Measurements from ENCODE around the gene FBXW2.
"Not testable (repeated sequence)": the region's sequence is repeated elsewhere in the genome, so short reads cannot be mapped to it uniquely, and the experiment has no call there.

Gene FBXW2

GRCh38 chr9:120777229-120777628 is 16.0 kb downstream of the FBXW2 start:
- DNase-seq = no peak

GRCh38 chr9:120776788-120777187 is 16.4 kb downstream of the FBXW2 start:
- no peak for DNase-seq

- DNase-seq = no peak
These were observed 17.4 kb downstream of the FBXW2 start for GRCh38 chr9:120775859-120776258.

- DNase-seq = no peak
These were observed 18.5 kb downstream of the FBXW2 start for GRCh38 chr9:120774719-120775118.

- DNase-seq = no peak
These were observed 20.0 kb downstream of the FBXW2 start for GRCh38 chr9:120773256-120773655.

- DNase-seq = no peak
These were observed 22.3 kb downstream of the FBXW2 start for GRCh38 chr9:120770931-120771330.

- DNase-seq = no peak
These were observed 24.3 kb downstream of the FBXW2 start for GRCh38 chr9:120768886-120769285.

GRCh38 chr9:120768247-120768646 is 25.0 kb downstream of the FBXW2 start:
- no peak for DNase-seq

- no peak for DNase-seq
These were observed 25.8 kb downstream of the FBXW2 start for GRCh38 chr9:120767451-120767850.

- DNase-seq = no peak
These were observed 27.2 kb downstream of the FBXW2 start for GRCh38 chr9:120765910-120766425.

- DNase-seq = no peak
These were observed 28.7 kb downstream of the FBXW2 start for GRCh38 chr9:120764476-120764875.

GRCh38 chr9:120761006-120761405 is 32.2 kb downstream of the FBXW2 start:
- DNase-seq = no peak

GRCh38 chr9:120759755-120760400 is 33.3 kb downstream of the FBXW2 start:
- no peak for DNase-seq

GRCh38 chr9:120758544-120758943 is 34.7 kb downstream of the FBXW2 start:
- no peak for DNase-seq

- DNase-seq = no peak
These were observed 35.9 kb downstream of the FBXW2 start for GRCh38 chr9:120757026-120757913.

GRCh38 chr9:120756531-120756930 is 36.7 kb downstream of the FBXW2 start:
- no peak for DNase-seq

GRCh38 chr9:120755810-120756434 is 37.3 kb downstream of the FBXW2 start:
- DNase-seq = peak; percentile 77 to 78

GRCh38 chr9:120755044-120755443 is 38.2 kb downstream of the FBXW2 start:
- DNase-seq = no peak

GRCh38 chr9:120750421-120750820 is 42.8 kb downstream of the FBXW2 start:
- no peak for DNase-seq

- DNase-seq = not testable (repeated sequence)
These were observed 46.9 kb downstream of the FBXW2 start for GRCh38 chr9:120746366-120746765.

GRCh38 chr9:120745278-120745677 is 47.9 kb downstream of the FBXW2 start:
- no peak for DNase-seq

GRCh38 chr9:120742951-120743416 is 50.2 kb downstream of the FBXW2 start:
- DNase-seq = no peak

- DNase-seq = no peak
These were observed 51.5 kb downstream of the FBXW2 start for GRCh38 chr9:120741701-120742100.
